ENCODE data around the gene KRAS.

The KRAS gene

DNA sequence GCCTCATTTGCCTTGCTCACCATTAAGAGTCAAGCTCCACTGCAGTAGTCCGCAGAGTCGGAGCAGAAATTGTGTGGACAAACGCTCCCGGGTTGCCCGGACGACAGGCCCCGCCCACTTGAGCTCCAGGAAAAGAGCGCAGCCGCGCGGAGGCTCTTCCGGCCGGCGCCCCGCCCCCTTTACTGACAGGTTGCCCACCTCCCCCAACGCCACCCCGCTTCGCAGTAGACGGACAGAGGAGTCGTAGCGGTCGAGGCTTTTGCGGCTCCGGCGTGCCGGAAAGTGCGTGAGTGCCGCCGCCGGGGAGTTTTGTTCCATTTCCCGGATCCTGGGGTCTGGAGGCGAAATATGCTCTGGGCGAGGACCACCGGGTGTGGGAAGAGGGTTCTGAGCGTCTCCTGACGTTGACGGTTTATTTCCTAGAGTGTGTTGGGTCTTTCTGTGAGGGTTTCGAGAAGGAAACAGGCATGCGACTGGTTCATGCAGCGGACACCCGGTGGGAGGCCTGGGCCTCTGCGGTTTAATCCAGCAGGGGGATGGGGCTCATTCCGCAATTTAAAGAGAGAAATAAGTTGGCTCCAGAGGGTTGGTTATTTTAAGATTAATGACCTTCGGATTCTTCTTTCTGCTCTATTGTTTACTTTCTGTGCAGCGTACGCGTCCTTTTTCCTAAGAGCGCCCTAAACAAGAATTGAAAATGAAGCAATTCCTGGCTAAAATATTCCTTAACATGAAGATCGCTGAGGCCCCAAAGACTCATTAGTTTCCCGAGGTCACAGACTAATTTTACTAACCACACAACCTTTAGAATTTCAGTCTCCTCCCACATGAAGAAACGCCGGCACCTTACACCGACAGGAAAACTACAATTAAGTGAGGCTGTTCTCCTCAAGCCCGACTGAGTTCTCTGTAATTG lies 55.4 kb downstream of the KRAS start, which contains the start of the genes DNAI7 and ETFRF1:
Gene DNAI7, minus strand, starts transcription at position 105 of the 916 bp plus-strand sequence. Its CDS starts 82 bp downstream, at position 23.
Gene ETFRF1, plus strand, starts transcription at position 182 of the 916 bp plus-strand sequence. CDS start 8,720 bp downstream, outside the sequence.
- peak; percentile 88 for DNase-seq (ENCODE audit: low spot score)

DNA sequence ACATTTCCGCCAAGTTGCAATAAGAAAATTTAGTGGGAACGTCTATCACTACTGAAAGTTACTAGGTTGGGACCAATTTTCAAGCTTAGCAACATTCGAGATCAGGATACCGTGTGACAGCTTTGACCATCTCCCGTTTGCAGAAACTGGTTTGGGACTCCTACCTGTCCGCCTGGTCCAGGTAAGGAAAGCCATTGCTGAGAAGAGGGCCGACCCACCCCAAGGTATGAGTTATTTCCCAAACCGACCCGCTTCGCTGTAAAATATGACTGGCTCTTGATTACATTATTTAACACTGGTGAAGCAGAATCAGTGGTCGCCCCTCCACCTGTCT lies 56.0 kb downstream of the KRAS start:
- no peak for DNase-seq (ENCODE audit: low spot score)

DNA sequence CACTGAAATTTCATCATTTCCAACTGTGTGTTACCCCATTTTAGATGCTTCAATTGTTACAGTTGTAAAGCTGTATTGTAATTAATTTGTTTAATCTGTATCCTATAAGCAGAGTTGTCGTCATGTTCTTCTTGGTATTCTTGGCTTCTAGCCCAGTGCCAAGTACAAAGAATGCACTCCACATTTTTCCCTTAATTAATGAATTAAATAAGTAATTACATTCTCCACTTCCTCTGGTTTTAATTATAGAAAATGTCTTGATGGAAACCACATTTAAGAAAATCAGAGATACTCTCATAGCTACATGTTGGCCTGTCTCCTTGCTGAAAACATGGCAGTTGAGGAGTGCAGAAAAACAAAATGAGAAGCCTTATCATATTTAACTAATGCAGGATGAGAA lies 56.5 kb downstream of the KRAS start:
- DNase-seq (ENCODE audit: low spot score), result no peak

DNA sequence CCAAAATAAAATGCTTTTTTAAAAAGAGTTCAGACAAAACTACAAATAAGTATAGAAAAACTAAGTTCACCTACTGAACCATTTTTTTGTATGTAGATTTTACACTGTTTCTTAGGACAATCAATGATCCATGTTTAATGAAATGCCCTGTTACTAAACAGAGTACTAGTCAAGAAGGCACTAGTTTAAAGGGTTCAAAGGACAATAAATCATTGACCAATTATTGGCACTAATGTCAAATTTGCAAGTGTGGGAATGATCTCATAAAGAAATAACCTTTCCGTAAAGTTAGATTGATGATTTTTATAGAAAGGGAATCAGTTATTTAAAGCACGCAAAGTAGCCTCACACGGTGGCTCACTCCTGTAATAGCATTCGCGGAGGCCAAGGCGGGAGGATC lies 59.9 kb downstream of the KRAS start:
- no peak for DNase-seq (ENCODE audit: low spot score)

DNA sequence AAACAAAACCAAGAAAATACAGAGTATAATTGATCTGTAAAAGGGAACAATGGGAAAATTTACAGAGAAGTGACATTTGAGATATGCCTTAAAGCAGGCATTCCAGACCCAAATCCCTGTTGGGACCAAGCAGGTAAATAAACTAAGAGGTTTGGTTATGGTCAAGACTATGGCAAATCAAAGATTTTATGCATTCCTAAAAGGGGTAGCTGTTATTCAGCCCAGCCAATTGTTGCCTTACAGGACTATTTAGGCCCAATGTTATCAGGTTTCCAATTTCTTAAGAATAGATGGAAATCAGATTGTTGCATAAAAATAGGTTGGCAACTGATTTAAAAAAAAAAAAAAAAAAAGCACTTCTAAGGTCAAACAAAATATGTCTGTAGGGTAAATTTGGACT lies 61.1 kb downstream of the KRAS start:
- DNase-seq (ENCODE audit: low spot score), result no peak

DNA sequence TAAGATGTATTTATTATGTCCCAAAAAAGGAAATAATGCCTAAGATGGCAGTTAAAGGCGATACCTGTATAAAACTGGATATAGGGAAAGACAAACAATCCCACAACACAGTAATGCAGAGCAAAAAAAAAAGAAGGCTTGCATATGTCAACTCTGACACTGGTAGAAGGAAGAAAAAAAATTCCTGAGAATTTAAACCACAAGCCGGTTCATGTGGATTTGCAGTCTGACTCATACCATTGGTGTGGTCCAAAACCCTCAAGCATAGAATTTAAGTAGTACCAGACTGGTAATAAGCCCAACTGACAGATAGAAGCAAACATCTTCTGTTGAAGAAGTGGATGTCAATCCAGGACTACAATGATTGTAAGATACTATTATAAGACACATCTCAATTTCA lies 62.9 kb downstream of the KRAS start:
- DNase-seq (ENCODE audit: low spot score), result no peak

DNA sequence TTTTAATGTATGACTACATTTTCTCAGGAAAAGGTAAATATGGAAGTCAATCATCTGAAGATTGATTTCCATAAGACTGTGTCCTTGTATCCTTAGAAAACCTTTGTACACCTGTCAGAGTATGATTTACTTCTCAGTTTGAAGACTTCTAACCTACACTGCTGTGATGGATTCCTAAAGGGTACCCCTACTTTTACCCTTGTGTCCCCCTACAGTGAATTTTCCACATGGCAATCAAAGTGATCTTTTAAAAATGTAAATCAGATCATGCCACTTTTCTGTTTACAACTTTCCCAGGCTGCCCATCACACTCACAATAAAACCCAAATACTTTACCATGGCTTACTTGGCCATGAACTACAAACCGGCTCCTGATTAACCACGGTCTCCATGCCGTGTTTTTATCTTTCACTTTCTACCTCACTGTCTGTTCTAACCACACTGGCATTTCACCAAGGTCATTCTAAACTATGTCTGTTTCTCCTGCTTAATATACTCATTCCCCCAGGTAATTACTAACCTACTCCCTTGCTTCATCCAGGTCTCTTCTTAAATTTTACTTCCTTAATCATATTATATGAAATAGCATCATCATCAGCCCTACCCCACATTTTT lies 63.8 kb downstream of the KRAS start:
- DNase-seq (ENCODE audit: low spot score), result no peak

DNA sequence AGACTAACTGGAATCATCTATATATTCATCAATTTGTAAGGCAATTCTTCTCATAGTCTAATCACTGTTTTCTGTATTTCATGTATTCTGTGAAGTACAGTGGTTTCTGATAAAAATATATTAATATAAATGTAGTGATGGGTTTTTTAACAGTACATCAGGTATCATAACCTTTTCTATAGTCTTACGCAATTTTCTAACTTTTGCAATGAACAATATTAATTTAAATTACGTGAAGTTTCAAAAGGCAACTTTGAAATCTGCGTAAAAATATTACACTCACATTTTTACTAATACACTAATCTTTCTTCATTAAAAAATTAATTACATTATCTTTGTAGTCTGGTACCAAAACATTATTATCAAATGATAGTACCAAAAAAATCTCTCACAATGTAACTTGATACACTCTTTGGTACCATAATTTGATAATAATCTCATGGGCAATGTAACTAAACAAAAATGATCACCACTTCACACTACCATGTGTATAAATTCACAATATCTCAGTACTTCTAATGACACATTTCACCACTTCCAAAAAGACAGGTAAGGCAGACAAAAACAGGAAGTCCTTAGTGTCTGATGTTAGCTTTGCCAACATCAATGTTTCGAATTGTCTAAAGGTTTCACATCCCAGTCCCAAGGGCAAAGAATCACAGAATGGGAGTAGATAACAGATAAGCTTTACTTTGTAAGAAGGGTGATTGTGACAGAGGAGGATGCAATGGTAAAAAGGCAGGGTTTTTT lies 64.5 kb downstream of the KRAS start:
- no peak for DNase-seq (ENCODE audit: low spot score)

DNA sequence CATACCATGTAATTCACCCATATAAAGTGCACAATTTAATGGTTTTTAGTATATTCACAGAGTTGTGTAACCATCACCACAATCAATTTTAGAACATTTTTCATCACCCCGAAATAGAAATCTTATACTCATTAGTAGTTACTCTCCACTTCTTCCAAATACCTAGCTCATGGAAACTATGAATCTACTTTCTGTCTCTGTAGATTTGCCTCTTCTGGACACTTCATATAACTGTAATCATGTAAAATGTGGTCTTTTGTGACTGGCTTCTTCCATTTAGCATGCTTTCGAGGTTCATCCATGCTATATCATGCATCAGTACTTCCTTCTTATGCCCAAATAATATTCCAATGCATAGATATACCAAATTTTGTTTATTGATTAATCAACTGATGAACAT lies 66.6 kb downstream of the KRAS start:
- DNase-seq (ENCODE audit: low spot score), result no peak

DNA sequence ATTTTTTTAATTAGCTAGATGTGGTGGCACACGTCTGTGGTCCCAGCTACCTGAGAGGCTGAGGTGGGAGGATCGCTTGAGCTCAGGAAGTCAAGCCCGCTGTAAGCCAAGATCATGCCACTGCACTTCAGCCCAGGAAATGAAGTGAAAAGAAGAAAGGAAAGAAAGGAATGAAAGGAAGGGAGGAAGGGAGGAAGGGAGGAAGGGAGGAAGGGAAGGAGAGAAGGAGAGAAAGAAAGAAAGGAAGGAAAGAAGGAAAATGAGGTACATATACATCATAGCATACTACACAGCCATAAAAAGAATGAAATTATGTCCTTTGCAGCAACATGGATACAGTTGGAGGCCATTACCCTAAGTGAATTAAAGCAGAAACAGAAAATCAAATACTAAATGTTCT lies 68.0 kb downstream of the KRAS start:
- DNase-seq (ENCODE audit: low spot score), result no peak

DNA sequence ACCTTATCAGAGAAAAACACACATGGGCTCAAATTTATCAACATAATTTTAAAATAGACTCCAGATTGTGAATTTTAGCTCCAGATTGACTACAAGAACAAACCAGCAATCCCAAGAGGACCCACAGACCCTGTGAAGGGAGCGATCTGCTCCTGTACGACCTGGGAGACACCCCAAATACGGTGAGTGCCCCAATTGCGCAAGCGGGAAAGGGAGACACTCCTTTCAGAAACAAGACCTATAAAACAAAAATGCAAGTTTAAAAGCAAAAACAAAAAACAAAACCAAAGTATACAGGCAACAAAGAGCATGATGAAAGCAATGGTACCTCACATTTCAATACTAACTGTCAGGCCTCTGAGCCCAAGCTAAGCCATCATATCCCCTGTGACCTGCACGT lies 87.9 kb downstream of the KRAS start:
- DNase-seq (ENCODE audit: low spot score), result no peak

DNA sequence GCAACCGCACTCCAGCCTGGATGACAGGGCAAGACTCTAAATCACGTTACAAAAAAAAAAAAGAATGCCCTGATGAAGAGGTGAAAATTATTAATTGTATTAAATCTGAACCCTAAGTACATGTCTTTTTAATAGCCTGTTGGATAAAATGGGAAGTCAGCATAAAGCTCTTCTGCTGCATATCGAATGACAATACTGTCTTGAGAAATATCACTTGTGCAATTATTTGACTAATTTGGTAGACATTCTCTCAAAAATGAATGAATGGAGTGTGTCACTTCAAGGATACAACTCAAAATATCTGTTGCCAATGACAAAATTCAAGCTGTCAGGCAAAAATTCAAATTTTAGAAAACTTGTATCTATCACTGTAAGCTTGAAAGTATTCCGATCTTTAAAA lies 94.7 kb downstream of the KRAS start:
- no peak for DNase-seq (ENCODE audit: low spot score)

DNA sequence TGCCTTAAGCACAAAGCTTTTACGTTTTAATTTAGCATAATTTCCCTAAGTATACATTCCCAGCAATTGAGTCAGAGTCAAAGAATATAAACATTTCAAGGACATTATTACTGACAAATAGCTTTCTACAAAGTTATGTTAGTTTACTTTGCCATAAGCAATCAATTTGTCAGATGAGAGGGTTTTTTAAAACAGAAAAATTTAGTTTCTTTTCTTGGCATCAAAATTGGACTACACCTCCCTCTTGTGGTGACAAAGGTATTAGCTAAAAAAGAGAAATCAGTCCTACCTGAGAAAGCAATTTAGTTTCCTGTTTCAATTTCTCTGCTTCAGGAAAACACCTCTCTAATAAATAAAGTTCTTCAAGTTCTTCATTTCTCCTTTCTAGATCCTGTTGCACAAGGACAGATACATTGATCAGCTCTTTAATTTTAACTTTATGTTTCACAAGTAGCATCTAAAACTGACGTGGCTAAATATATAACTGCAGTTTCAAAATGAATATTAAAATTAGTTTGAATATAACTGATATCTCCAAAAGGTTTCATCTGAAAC lies 95.6 kb downstream of the KRAS start:
- DNase-seq (ENCODE audit: low spot score), result no peak
